ENCODE results near the gene RYR2.

The RYR2 gene

GRCh38 chr1:237396426-237396825, 354.4 kb downstream of the RYR2 start:
- no peak for ATAC-seq

GRCh38 chr1:237398751-237399150, 356.8 kb downstream of the RYR2 start:
- ATAC-seq: no peak
- TF ChIP-seq TOX (CRISPR knock-in tag; IDR thresholded peaks at IDR 0.05; ENCODE audit: borderline replicate concordance) (no peak), ARNTL (CRISPR knock-in tag; IDR thresholded peaks at IDR 0.05; ENCODE audit: borderline replicate concordance, low read depth) (no peak), GLIS3 (CRISPR knock-in tag; IDR thresholded peaks at IDR 0.05) (no peak), RARB (CRISPR knock-in tag; IDR thresholded peaks at IDR 0.05) (no peak), PATZ1 (CRISPR knock-in tag; IDR thresholded peaks at IDR 0.05; ENCODE audit: borderline replicate concordance) (no peak), CREB5 (CRISPR knock-in tag; IDR thresholded peaks at IDR 0.05; ENCODE audit: low read depth) (no peak), ZNF70 (CRISPR knock-in tag; IDR thresholded peaks at IDR 0.05) (no peak), TSHZ2 (CRISPR knock-in tag; IDR thresholded peaks at IDR 0.05) (no peak), TCF4 (CRISPR knock-in tag; IDR thresholded peaks at IDR 0.05; ENCODE audit: borderline replicate concordance) (no peak)

More at GRCh38 chr1:237396426-237396825, 354.4 kb downstream of the RYR2 start:
- TF ChIP-seq ZNF8 (CRISPR knock-in tag; IDR thresholded peaks at IDR 0.05) (no peak), PPARA (CRISPR knock-in tag; IDR thresholded peaks at IDR 0.05; ENCODE audit: borderline replicate concordance) (no peak), CREB5 (CRISPR knock-in tag; IDR thresholded peaks at IDR 0.05; ENCODE audit: low read depth) (no peak), PATZ1 (CRISPR knock-in tag; IDR thresholded peaks at IDR 0.05; ENCODE audit: borderline replicate concordance) (no peak), ZFP3 (CRISPR knock-in tag; IDR thresholded peaks at IDR 0.05) (no peak), ZC3H10 (CRISPR knock-in tag; IDR thresholded peaks at IDR 0.05) (no peak), ZFP30 (CRISPR knock-in tag; IDR thresholded peaks at IDR 0.05) (no peak), ZNF565 (CRISPR knock-in tag; conservative IDR thresholded peaks at IDR 0.05; ENCODE audit: low read depth) (no peak), GLIS3 (CRISPR knock-in tag; IDR thresholded peaks at IDR 0.05) (no peak), BACH2 (CRISPR knock-in tag; IDR thresholded peaks at IDR 0.05; ENCODE audit: borderline replicate concordance) (no peak), SNAI2 (CRISPR knock-in tag; IDR thresholded peaks at IDR 0.05) (no peak), RARB (CRISPR knock-in tag; IDR thresholded peaks at IDR 0.05) (no peak), POU6F1 (CRISPR knock-in tag; IDR thresholded peaks at IDR 0.05; ENCODE audit: borderline replicate concordance, low read depth) (no peak), ARNTL (CRISPR knock-in tag; IDR thresholded peaks at IDR 0.05; ENCODE audit: borderline replicate concordance, low read depth) (no peak), TCF4 (CRISPR knock-in tag; IDR thresholded peaks at IDR 0.05; ENCODE audit: borderline replicate concordance) (no peak), OSR1 (CRISPR knock-in tag; IDR thresholded peaks at IDR 0.05) (no peak), ZNF70 (CRISPR knock-in tag; IDR thresholded peaks at IDR 0.05) (no peak), ISL1 (CRISPR knock-in tag; IDR thresholded peaks at IDR 0.05) (no peak)
